Adrenal gland (tissue), 12 donors: ENCODE results near the gene KCTD1. TPM values are rescaled to one million over a fixed set of nuclear protein-coding genes. Genes with fewer than 3 reads are reported as not detected.
A peak's percentile ranks its signal among the peaks of the same experiment; 100 is the strongest.
"Not testable (repeated sequence)": the region's sequence is repeated elsewhere in the genome, so short reads cannot be mapped to it uniquely, and the experiment has no call there.

ENCODE experiments used
- DNase-seq, 7 donors: peaks; one replicate each; pipeline ENCODE4 v3.0.0-alpha.2; 2019 to 2020
- H3K27ac ChIP-seq, 5 donors: fragments of 200-600 bp; sonication (generic) in 4 of 5; 1 replicate in 3 of 5; 2 replicates in 2 of 5; pipeline versions ENCODE4 v1.5.1 to v1.8.0; 2016 to 2020; ENCODE audit warnings: mild to moderate bottlenecking in 1 of 5
- H3K27me3 ChIP-seq: fragments of 200-600 bp; 2 replicates; pipeline ENCODE4 v1.8.0; 2021
- H3K36me3 ChIP-seq, 2 donors: fragments of 200-600 bp; replicated peaks in 1 of 2; 1 replicate in 1 of 2; 2 replicates in 1 of 2; pipeline versions ENCODE4 v1.5.1 to v1.8.0; 2018 to 2022
- H3K4me1 ChIP-seq, 2 donors: fragments of 200-600 bp; replicated peaks in 1 of 2; 1 replicate in 1 of 2; 2 replicates in 1 of 2; pipeline versions ENCODE4 v1.5.1 to v1.8.0; 2018 to 2021
- H3K4me3 ChIP-seq, 4 donors: fragments of 200-600 bp; sonication (generic) in 3 of 4; one replicate each; pipeline ENCODE4 v1.5.1; 2016 to 2018
- H3K9me3 ChIP-seq, 3 donors: fragments of 200-600 bp; sonication (generic) in 1 of 3; replicated peaks in 1 of 3; 1 replicate in 2 of 3; 2 replicates in 1 of 3; pipeline versions ENCODE4 v1.5.1 to v1.8.0; 2016 to 2021
- CTCF ChIP-seq, 6 experiments: fragments of 450-650 bp in 4 of 6; fragments of 200-600 bp in 2 of 6; sonication (generic) in 1 of 6; IDR thresholded peaks; 1 replicate in 5 of 6; 2 replicates in 1 of 6; pipeline versions ENCODE4 v1.5.1 to v1.8.0; 2016 to 2021; ENCODE audit warnings: antibody characterized with exemption in 6 of 6, mild to moderate bottlenecking in 2 of 6, moderate library complexity in 1 of 6
- POLR2A ChIP-seq, 2 donors: fragments of 450-650 bp; IDR thresholded peaks; one replicate each; pipeline ENCODE4 v1.6.1; 2017; ENCODE audit warnings: antibody characterized with exemption in 2 of 2, mild to moderate bottlenecking in 2 of 2, moderate library complexity in 1 of 2
- WGBS, 4 donors: extraction: QIAGEN DNeasy Blood & Tissue Kit in 2 of 4; methylation state at CpG; one replicate each; pipeline versions ENCODE4 v1.1.5 to v1.1.7; 2013 to 2017; 5-methylcytosine and 5-hydroxymethylcytosine counted together
- intact Hi-C, 2 donors: fragments of 100-400 bp; cut with DNase I; formaldehyde crosslinking; loops; one replicate each; pipeline versions ENCODE4 v1.14.1 to v1.15.0; 2022 to 2023
- polyA plus RNA-seq, 3 donors: library from polyadenylated mRNA; stranded (reverse); fragments of 200-250 nt in 2 of 3; fragments of 350-450 nt in 1 of 3; fragmentation: Illumina TruSeq in 1 of 3; extraction: RNeasy Lipid Tissue Mini Kit (QIAGEN cat#74804) in 1 of 3; gene quantifications; one replicate each; pipeline ENCODE4 v1.2.3, GENCODE V29; 2013 to 2014
- total RNA-seq, 9 donors: library from RNA; depleted of rRNA in 4 of 9; stranded (reverse); fragments of >200 nt in 4 of 9; fragments of 120-200 nt in 1 of 9; fragmentation: NEBNext Ultra II Directional in 1 of 9; extraction: Animal tissue kit (Norgen Biotek cat#: 25700) in 1 of 9; gene quantifications; one replicate each; pipeline versions ENCODE4 v1.1.0 to v1.2.4, GENCODE V29; 2013 to 2023
- donor health status: healthy with polysubstance abuse.
- donor health status: Bipolar disorder and iron deficiency.
- donor health status: DM: yes; HTN: yes; CAD: no.
- donor health status: DM: no; HTN: no; CAD: no.
- donor health status: DM: no; HTN: no; CAD: no.
- donor health status: DM: yes; HTN: yes; CAD: no.

KCTD1 gene
- total and polyA plus RNA-seq, 12 donors = 9.8 to 44.8 (median 30.8) TPM

DNA sequence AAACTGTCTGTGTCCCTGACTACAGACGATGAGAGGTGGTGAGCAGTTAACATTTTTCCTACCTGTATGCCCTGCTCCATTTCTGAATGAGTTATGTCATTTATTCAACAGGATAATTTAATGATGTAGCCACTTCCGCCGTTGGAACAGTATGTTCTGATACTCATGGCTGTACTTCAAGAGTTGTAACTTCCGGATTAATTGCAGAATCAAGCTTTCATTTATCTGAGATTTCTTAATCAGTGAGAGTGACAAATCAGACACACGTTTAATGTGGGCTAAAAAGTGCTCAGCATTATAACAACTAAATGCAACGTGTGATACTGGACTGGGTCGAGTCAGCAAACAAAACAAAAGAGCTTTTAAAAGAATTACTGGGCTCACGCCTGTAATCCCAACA is 107.7 kb downstream of the KCTD1 start:
- intact Hi-C loops = no loop called here
- TF ChIP-seq POLR2A (IDR thresholded peaks at IDR 0.05) (no peak), CTCF (IDR thresholded peaks at IDR 0.05) (no peak)
- H3K27ac ChIP-seq = peak overlapping the region in 2 of 5 donors; percentile 0 to 2
- no peaks in the 10 kb centered on the region for H3K4me1 ChIP-seq
- peaks cover 0 to 9% (median 0%) of the 10 kb centered on the region in 3 donors for H3K9me3 ChIP-seq
- H3K4me3 ChIP-seq = no peak overlapping the region
- H3K36me3 ChIP-seq = no peaks in the 10 kb centered on the region
- H3K27me3 ChIP-seq = no peaks in the 10 kb centered on the region
- WGBS, 4 donors = 59 to 66% (median 63%) methylated on average over 8 of the region's 8 CpGs
- DNase-seq = peak in 1 of 7 donors; percentile 68

GRCh38 chr18:26439537-26439936 is 108.8 kb downstream of the KCTD1 start:
- TF ChIP-seq POLR2A (IDR thresholded peaks at IDR 0.05) (no peak), CTCF (IDR thresholded peaks at IDR 0.05) (no peak)

GRCh38 chr18:26438980-26439379 is 109.4 kb downstream of the KCTD1 start:
- Histone ChIP-seq H3K4me3 (no peak overlapping the region), H3K27ac (no peak overlapping the region), H3K27me3 (no peaks in the 10 kb centered on the region), H3K36me3 (no peaks in the 10 kb centered on the region), H3K9me3 (peaks cover 0 to 9% (median 0%) of the 10 kb centered on the region in 3 donors), H3K4me1 (no peaks in the 10 kb centered on the region)
- TF ChIP-seq POLR2A (IDR thresholded peaks at IDR 0.05) = no peak
- no peak for TF ChIP-seq CTCF (IDR thresholded peaks at IDR 0.05)
- WGBS, 4 donors = 86 to 91% (median 90%) methylated on average over 5 of the region's 5 CpGs
- intact Hi-C loops = no loop called here
- no peak for DNase-seq

More at GRCh38 chr18:26439537-26439936, 108.8 kb downstream of the KCTD1 start:
- no peak for DNase-seq
- 81 to 89% (median 82%) methylated on average over 4 of the region's 4 CpGs for WGBS, 4 donors
- no peak overlapping the region for H3K27ac ChIP-seq
- intact Hi-C loops = no loop called here
- no peaks in the 10 kb centered on the region for H3K4me1 ChIP-seq
- H3K36me3 ChIP-seq = no peaks in the 10 kb centered on the region
- H3K27me3 ChIP-seq = no peaks in the 10 kb centered on the region
- peaks cover 0 to 9% (median 0%) of the 10 kb centered on the region in 3 donors for H3K9me3 ChIP-seq
- no peak overlapping the region for H3K4me3 ChIP-seq

DNA sequence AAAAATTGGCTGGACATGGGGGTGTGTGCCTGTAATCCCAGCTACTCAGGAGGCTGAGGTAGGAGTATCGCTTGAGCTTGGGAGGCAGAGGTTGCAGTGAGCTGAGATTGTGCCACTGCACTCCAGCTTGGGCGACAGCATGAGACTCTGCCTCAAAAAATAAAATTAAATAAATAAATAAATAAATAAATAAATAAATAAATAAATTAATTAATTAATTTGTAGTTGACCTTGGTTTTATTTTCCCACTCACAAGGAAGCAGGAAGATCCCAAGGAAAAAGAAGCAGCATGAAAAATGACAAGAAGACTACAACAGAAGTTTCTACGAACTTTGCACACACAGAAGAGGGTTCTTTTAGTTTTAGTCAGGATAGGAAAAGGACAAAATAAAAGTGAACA is 110.7 kb downstream of the KCTD1 start:
- H3K9me3 ChIP-seq, H3K27me3 ChIP-seq, DNase-seq, H3K4me3 ChIP-seq, H3K27ac ChIP-seq, H3K4me1 ChIP-seq, H3K36me3 ChIP-seq, intact Hi-C loops: not testable (repeated sequence)
- WGBS, 4 donors = 83 to 96% (median 92%) methylated on average over 2 to 3 of the region's 3 CpGs
